Measurements from ENCODE around the gene PLA2R1. TPM values are rescaled to one million over a fixed set of nuclear protein-coding genes. Genes with fewer than 3 reads are reported as not detected.

Gene PLA2R1
- total and polyA plus RNA-seq, 8 donors: 0.31 to 6.8 (median 3.3) TPM

DNA sequence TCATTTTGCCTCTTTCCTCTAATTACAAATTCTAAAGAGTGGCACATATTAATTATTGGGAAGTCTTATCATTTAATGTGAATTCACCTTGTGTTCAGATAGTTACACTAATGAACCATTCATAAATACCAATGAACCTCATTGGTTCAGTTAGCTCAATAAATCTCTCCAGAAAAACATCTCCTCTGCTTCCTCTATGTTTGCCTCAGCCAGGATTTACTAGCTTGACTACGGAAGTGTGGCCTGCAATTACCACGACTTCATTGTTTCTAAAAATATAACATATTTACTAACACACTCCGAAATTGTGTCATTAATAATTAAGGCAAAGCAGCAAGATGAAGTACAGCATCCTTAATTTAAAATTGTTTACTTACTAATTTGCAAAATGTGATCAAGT is 103.3 kb downstream of the PLA2R1 start:
- 63 to 69% (median 66%) methylated on average over 3 of the region's 3 CpGs for WGBS, 5 donors
- H3K4me1 ChIP-seq: peaks cover 0 to 5% (median 0%) of the 10 kb centered on the region in 4 donors
- H3K9me3 ChIP-seq: no peaks in the 10 kb centered on the region
- intact Hi-C loops (cut with DNase I; ENCODE audit: low total_unique reads): no loop called here
- TF ChIP-seq POLR2AphosphoS5 (IDR thresholded peaks at IDR 0.05) (no peak), POLR2A (IDR thresholded peaks at IDR 0.05) (no peak), EP300 (IDR thresholded peaks at IDR 0.05) (no peak)
- TF ChIP-seq, protein P1, sequence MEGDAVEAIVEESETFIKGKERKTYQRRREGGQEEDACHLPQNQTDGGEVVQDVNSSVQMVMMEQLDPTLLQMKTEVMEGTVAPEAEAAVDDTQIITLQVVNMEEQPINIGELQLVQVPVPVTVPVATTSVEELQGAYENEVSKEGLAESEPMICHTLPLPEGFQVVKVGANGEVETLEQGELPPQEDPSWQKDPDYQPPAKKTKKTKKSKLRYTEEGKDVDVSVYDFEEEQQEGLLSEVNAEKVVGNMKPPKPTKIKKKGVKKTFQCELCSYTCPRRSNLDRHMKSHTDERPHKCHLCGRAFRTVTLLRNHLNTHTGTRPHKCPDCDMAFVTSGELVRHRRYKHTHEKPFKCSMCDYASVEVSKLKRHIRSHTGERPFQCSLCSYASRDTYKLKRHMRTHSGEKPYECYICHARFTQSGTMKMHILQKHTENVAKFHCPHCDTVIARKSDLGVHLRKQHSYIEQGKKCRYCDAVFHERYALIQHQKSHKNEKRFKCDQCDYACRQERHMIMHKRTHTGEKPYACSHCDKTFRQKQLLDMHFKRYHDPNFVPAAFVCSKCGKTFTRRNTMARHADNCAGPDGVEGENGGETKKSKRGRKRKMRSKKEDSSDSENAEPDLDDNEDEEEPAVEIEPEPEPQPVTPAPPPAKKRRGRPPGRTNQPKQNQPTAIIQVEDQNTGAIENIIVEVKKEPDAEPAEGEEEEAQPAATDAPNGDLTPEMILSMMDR (IDR thresholded peaks at IDR 0.05): no peak
- no peak for DNase-seq
- peaks cover 0 to 6% (median 0%) of the 10 kb centered on the region in 4 donors for H3K36me3 ChIP-seq
- no peaks in the 10 kb centered on the region for H3K27me3 ChIP-seq
- H3K27ac ChIP-seq: no peak overlapping the region
- H3K4me3 ChIP-seq: no peak overlapping the region

DNA sequence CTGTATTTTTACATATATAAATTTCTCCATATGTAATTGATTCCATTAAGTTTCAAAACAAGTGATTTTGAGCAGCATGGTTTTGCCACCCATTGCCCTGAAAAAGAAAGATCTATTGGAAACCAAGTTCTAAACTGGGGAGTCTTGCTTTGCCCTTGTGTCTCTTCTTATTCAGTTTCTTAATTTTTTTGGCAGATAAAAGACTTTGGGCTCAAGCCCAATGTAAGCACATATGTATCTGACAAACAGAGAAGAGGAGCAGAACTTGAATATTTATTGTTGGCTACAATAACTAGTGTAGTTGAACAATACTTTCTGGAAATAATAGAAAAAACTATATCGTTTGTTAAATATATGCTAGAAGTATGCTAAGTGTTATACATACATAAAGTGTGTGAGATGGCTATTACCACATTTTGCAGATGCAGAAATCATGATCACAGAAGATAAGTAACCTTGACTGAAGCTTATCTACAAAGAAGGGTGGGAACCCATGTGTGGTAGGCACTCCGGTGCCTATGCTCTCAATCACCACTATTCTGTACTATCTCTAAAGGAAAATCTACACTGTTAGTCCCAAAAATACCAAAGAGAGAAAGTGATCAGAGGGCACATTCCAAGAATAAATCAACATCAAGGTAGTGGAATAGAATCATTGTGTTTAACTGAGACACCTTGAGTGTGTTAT is 109.1 kb downstream of the PLA2R1 start:
- 72 to 84% (median 77%) methylated on average over 2 of the region's 2 CpGs for WGBS, 5 donors
- intact Hi-C loops (cut with DNase I; ENCODE audit: low total_unique reads): no loop called here
- Histone ChIP-seq H3K4me3 (no peak overlapping the region), H3K4me1 (no peaks in the 10 kb centered on the region), H3K9me3 (no peaks in the 10 kb centered on the region), H3K27ac (no peak overlapping the region), H3K27me3 (no peaks in the 10 kb centered on the region), H3K36me3 (peaks cover 0 to 6% (median 0%) of the 10 kb centered on the region in 4 donors)
- TF ChIP-seq POLR2A (IDR thresholded peaks at IDR 0.05) (no peak), EP300 (IDR thresholded peaks at IDR 0.05) (no peak), POLR2AphosphoS5 (IDR thresholded peaks at IDR 0.05) (no peak)
- TF ChIP-seq, protein P1 (IDR thresholded peaks at IDR 0.05): no peak
- DNase-seq: peak in 1 of 2 donors; percentile 13

DNA sequence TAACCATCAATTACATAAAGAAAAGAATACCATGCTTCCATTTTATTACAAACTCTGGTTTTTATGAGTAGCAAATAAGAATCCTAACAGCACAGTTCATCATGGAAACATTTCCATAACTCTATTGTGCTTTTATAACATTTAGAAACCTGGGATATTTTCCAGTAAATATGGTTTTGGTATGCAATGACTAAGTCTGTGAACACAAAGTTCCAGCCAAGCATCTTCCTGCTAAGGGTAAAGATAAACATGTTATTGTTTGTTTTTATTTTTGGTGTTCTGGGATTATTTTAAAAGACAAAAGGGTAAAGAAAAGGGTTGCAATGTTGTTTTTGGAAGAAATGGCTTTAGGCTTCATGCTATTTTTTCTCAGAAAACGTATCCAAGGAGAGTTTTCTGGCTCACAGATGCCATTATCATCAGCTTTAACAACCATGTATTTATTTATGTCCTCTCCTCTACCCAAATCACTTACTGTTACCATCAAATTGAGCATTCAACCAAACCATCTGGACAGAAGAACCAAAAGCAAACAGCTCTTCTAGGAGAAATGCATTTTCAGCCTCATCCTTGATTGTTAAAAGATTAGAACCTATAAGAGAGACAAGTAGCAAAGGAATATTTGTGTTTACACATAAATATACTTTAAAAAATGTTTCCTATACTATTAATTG is 116.0 kb downstream of the PLA2R1 start:
- Histone ChIP-seq H3K36me3 (no peaks in the 10 kb centered on the region), H3K27ac (peak overlapping the region in 2 of 5 donors; percentile 19 to 31)
- 47 to 62% (median 48%) methylated on average over 1 of the region's 1 CpG for WGBS, 5 donors

DNA sequence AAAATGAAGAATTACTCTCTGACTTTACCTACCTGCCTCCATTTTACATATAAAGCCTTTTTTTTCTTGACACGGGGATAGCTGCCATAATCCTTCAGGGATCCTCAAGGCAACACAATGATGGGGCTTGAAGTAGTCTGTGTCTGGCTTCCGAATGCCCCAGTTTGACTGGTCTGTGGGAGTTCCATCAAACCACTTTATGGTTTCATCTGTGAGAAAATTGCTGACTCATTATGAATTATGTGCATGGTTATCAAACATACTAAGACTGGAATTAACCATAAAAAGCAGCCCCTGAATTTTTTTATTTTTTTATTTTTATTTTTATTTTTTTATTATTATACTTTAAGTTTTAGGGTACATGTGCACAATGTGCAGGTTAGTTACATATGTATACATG is 117.5 kb downstream of the PLA2R1 start:
- H3K27ac ChIP-seq: no peak overlapping the region
- TF ChIP-seq POLR2AphosphoS5 (IDR thresholded peaks at IDR 0.05): no peak
- no peak for TF ChIP-seq POLR2A (IDR thresholded peaks at IDR 0.05)
- TF ChIP-seq, protein P1 (IDR thresholded peaks at IDR 0.05): no peak
- TF ChIP-seq EP300 (IDR thresholded peaks at IDR 0.05): no peak
- H3K27me3 ChIP-seq: no peaks in the 10 kb centered on the region
- H3K36me3 ChIP-seq: no peaks in the 10 kb centered on the region
- H3K9me3 ChIP-seq: no peaks in the 10 kb centered on the region
- no peak overlapping the region for H3K4me3 ChIP-seq
- intact Hi-C loops (cut with DNase I; ENCODE audit: low total_unique reads): no loop called here
- peaks cover 0 to 11% (median 5%) of the 10 kb centered on the region in 4 donors for H3K4me1 ChIP-seq
- DNase-seq: no peak
- WGBS, 5 donors: 88 to 99% (median 97%) methylated on average over 2 of the region's 2 CpGs

More for the DNA sequence above, 116.0 kb downstream of the PLA2R1 start:
- intact Hi-C loops (cut with DNase I; ENCODE audit: low total_unique reads): no loop called here
- no peaks in the 10 kb centered on the region for H3K9me3 ChIP-seq
- peak in 1 of 2 donors; percentile 44 for DNase-seq
- H3K4me3 ChIP-seq: no peak overlapping the region
- no peaks in the 10 kb centered on the region for H3K27me3 ChIP-seq
- peaks cover 0 to 11% (median 5%) of the 10 kb centered on the region in 4 donors for H3K4me1 ChIP-seq
- TF ChIP-seq EP300 (IDR thresholded peaks at IDR 0.05): no peak
- TF ChIP-seq, protein P1 (IDR thresholded peaks at IDR 0.05): no peak
- no peak for TF ChIP-seq POLR2A (IDR thresholded peaks at IDR 0.05)
- TF ChIP-seq POLR2AphosphoS5 (IDR thresholded peaks at IDR 0.05): no peak
